NT2/D1 (cell line): ENCODE data around the gene RAB1A.

Experiments
- DNase-seq: peaks from one replicate; pipeline ENCODE4 v3.0.0-alpha.2; 2011; ENCODE audit warnings: low read depth, low spot score
- H3K27me3 ChIP-seq: 2 replicates; pipeline ENCODE4 v1.6.0; 2011; ENCODE audit warnings: mild to moderate bottlenecking; ENCODE audit not compliant: insufficient read length, insufficient read depth
- H3K36me3 ChIP-seq: 2 replicates; pipeline ENCODE4 v1.6.1; 2011; ENCODE audit warnings: mild to moderate bottlenecking, low read length, mixed read lengths; ENCODE audit not compliant: insufficient read depth, insufficient read length
- H3K4me1 ChIP-seq: 2 replicates; pipeline ENCODE4 v1.5.1; 2011; ENCODE audit not compliant: insufficient read depth, insufficient read length
- H3K4me3 ChIP-seq: 2 replicates; pipeline ENCODE4 v1.5.1; 2011; ENCODE audit warnings: low read depth; ENCODE audit not compliant: insufficient read length
- H3K9ac ChIP-seq: 2 replicates; pipeline ENCODE4 v1.6.0; 2011; ENCODE audit warnings: low read depth; ENCODE audit not compliant: insufficient read length
- H3K9me3 ChIP-seq: 2 replicates; pipeline ENCODE4 v1.5.1; 2011; ENCODE audit warnings: mild to moderate bottlenecking, low read length; ENCODE audit not compliant: insufficient read depth
- SUZ12 ChIP-seq: IDR thresholded peaks from 2 replicates; pipeline ENCODE4 v1.6.1; 2011; ENCODE audit not compliant: insufficient read length, insufficient read depth; ENCODE audit errors: extremely low read depth
- YY1 ChIP-seq: IDR thresholded peaks from 2 replicates; pipeline ENCODE4 v1.6.1; 2011; ENCODE audit not compliant: insufficient read length, insufficient read depth
- ZNF274 ChIP-seq: IDR thresholded peaks from 2 replicates; pipeline ENCODE4 v1.6.1; 2011; ENCODE audit warnings: mild to moderate bottlenecking, low read depth, low read length

RAB1A gene

DNA sequence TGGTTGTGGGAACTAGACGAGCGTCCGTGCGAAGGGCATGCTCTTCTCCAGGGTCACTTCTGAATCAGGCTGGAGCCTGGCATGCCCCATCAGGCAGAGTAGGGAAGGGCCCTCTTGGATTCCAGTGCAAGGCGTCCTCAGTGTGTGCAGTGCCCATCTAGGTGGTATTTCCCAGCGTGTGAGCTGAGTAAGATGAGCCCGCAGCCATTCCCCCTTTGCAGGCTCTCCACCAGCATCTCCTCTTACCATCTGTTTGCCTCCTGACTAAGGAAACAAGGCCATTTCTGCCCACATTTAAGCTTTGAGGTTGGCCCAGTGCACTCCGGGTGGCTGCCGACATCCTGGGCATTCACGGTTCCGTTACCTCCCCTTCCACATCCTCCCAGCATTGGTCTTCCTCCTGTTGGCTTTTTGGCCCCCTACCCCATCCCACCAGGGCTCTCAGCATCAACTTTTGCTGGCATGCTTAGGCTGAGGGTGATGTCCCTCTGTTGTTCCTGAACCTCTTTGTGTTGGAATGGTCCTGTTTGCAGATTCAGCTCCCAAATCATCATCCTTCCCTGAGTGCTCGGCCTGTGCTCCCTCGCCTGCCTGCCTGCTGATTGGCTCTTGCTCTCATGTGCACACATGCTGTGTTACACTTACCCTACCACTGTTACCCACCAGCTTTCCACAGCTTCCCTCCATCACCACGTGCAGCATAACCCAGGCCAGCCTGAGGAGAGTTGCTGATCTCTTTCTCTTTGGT is 61.9 kb downstream of the RAB1A start:
- TF ChIP-seq ZNF274 (no peak), SUZ12 (no peak), YY1 (no peak)
- Histone ChIP-seq H3K9ac (no peak overlapping the region), H3K36me3 (peaks cover 46% of the 10 kb centered on the region), H3K9me3 (no peaks in the 10 kb centered on the region), H3K4me3 (no peak overlapping the region), H3K4me1 (no peaks in the 10 kb centered on the region), H3K27me3 (no peaks in the 10 kb centered on the region)
- DNase-seq, result no peak

GRCh38 chr2:65064728-65065552 is 65.0 kb downstream of the RAB1A start:
- no peak overlapping the region for H3K4me3 ChIP-seq
- H3K4me1 ChIP-seq, result peaks cover 2% of the 10 kb centered on the region

DNA sequence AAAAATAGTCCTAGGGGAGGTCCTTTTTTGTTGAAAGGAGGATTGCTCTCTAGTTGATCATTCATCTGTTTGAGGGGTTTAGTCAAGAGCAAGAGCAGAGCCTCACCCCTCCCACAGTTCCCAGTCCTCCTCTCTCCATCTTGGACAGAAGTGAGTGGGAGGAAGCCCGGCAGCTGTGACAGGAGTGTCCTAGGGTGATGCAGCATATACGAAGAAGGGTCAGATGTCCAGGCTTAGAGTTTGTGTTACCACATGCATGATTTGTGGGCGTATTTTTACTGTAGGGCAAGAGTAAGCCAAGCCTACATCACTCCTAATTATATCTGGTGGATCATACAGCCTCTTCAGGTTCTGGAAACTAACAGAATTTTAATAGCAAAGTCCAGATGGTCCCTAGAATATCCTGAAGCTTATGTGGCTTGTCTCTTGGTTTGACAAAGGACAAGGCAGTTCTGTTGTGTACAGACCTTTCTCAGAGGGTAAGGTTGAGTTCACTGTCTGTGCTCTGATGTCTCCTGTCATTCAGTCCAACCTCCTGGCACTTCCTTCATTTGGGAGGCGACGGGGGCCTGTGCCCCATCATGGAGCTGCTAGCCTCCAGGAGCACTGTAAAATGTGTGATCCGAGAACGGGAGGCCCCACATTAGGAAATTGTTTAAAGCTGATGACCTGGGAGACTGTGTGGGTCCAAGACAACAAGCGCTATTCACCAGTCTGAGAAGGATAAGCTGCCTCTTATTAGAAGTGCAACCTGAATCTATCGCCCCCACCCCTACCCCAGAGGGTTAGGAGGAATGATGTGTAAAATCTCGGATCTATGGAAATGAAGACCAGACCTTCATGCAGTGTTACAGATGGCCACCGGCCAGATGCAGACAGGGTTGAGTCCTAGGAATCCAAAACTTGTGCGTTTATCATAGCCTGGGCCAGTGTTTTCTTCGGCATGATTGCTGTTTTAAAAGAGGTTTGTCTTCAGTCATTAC is 66.8 kb downstream of the RAB1A start:
- TF ChIP-seq YY1 (no peak), SUZ12 (no peak), ZNF274 (no peak)
- peaks cover 2% of the 10 kb centered on the region for H3K4me1 ChIP-seq
- peaks cover 7% of the 10 kb centered on the region for H3K36me3 ChIP-seq
- no peak overlapping the region for H3K9ac ChIP-seq
- no peaks in the 10 kb centered on the region for H3K9me3 ChIP-seq
- no peak for DNase-seq
- H3K27me3 ChIP-seq, result no peaks in the 10 kb centered on the region
- H3K4me3 ChIP-seq, result no peak overlapping the region

More at GRCh38 chr2:65064728-65065552, 65.0 kb downstream of the RAB1A start:
- H3K9ac ChIP-seq, result no peak overlapping the region
- TF ChIP-seq SUZ12 (no peak), ZNF274 (no peak), YY1 (no peak)
- no peak for DNase-seq
- H3K36me3 ChIP-seq, result peaks cover 19% of the 10 kb centered on the region
- no peaks in the 10 kb centered on the region for H3K27me3 ChIP-seq
- no peaks in the 10 kb centered on the region for H3K9me3 ChIP-seq

GRCh38 chr2:65061910-65062339 is 68.0 kb downstream of the RAB1A start:
- DNase-seq, result no peak

DNA sequence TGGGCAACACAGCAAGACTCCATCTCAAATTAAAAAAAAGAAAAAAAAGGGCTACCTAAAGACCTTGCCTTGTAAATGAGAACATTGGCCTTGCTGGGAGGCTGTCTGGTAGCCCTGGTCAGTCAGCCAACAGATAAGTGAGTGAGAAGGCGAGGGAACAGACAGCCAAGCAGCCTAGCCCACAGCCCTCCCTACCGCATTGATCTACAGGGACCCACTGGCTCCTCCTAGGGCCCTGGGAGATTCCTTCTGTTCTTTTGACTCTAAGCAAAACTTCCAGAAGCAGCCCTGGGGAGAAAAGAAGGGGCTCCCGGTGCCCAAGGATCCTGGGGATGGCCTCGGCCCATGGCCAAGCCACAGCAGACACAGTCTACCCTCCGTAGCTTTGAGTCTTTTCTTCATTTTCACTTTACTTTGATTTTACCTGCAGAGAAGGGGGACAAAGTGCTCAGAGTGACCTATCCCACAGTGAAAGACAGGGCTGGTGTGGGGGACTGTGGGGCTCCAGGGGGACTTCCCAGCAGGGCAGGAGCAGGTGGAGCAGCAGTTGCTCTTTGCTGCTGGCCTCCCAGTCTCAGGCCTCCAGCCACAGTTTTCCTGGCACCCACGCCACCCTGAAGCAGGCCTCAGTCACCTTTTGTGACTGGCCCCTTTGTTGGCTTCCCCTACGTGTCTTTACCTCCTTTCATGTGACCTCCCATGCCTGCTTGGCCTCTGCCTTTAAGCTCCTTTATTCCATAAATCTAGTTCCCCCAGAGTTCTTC is 68.6 kb downstream of the RAB1A start:
- no peak overlapping the region for H3K4me3 ChIP-seq
- DNase-seq, result no peak
- H3K36me3 ChIP-seq, result peaks cover 4% of the 10 kb centered on the region
- H3K4me1 ChIP-seq, result peaks cover 2% of the 10 kb centered on the region
- no peaks in the 10 kb centered on the region for H3K27me3 ChIP-seq
- H3K9ac ChIP-seq, result peak overlapping the region; percentile 3
- H3K9me3 ChIP-seq, result no peaks in the 10 kb centered on the region
- TF ChIP-seq YY1, result no peak
- no peak for TF ChIP-seq SUZ12
- no peak for TF ChIP-seq ZNF274

More at GRCh38 chr2:65061910-65062339, 68.0 kb downstream of the RAB1A start:
- peaks cover 4% of the 10 kb centered on the region for H3K36me3 ChIP-seq
- no peaks in the 10 kb centered on the region for H3K27me3 ChIP-seq
- TF ChIP-seq YY1 (no peak), SUZ12 (no peak), ZNF274 (no peak)
- no peak overlapping the region for H3K4me3 ChIP-seq
- H3K9me3 ChIP-seq, result no peaks in the 10 kb centered on the region
- peaks cover 2% of the 10 kb centered on the region for H3K4me1 ChIP-seq
- no peak overlapping the region for H3K9ac ChIP-seq

DNA sequence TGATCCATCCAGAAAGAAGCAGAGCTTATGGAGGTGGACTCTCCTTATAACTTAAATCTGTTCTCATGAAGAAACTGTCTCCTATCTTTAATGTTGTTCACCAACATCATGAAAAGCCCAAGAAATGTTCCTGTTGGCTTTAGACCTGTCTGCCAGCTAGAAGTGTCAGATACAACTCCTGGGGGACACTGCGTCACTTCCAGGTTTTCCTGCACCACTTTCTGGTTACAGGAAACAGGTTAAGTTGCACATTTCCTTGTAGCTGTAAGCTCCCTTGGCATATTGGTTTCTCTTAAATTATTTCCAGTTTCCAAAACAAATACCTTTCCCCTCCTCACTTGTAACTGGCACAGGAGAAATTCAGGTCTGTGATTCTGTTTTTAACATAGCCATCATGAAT is 70.8 kb downstream of the RAB1A start:
- no peak for DNase-seq
- H3K4me1 ChIP-seq, result peaks cover 2% of the 10 kb centered on the region
- H3K9me3 ChIP-seq, result no peaks in the 10 kb centered on the region
- no peaks in the 10 kb centered on the region for H3K27me3 ChIP-seq
- peaks cover 4% of the 10 kb centered on the region for H3K36me3 ChIP-seq
- no peak overlapping the region for H3K9ac ChIP-seq
- TF ChIP-seq SUZ12 (no peak), YY1 (no peak), ZNF274 (no peak)
- H3K4me3 ChIP-seq, result no peak overlapping the region
